ENCODE results near the gene TLX1. TPM values are rescaled to one million over a fixed set of nuclear protein-coding genes. Genes with fewer than 3 reads are reported as not detected.

TLX1 gene
- total and polyA plus RNA-seq, 7 donors = 0.07 TPM; not detected in 6

- no peak overlapping the region for H3K27ac ChIP-seq
- DNase-seq = peak; percentile 85
- H3K36me3 ChIP-seq = no peaks in the 10 kb centered on the region
- WGBS, 2 donors = 11 to 12% methylated on average over 21 of the region's 21 CpGs
- peaks cover 62 to 100% (median 95%) of the 10 kb centered on the region in 3 donors for H3K27me3 ChIP-seq
- intact Hi-C loops (cut with DNase I) = loop anchor here (1.0 to 5.0 kb wide), 2 partner anchors 47 to 95 kb away; no protein-coding TSS in a partner anchor
- no peak overlapping the region for H3K4me3 ChIP-seq
- TF ChIP-seq POLR2A (IDR thresholded peaks at IDR 0.05) (no peak), EP300 (IDR thresholded peaks at IDR 0.05) (no peak), POLR2AphosphoS5 (IDR thresholded peaks at IDR 0.05) (no peak), CTCF (IDR thresholded peaks at IDR 0.05) (peak; percentile 47 to 96 (median 89))
- peaks cover 0 to 30% (median 18%) of the 10 kb centered on the region in 4 donors for H3K4me1 ChIP-seq
- H3K9me3 ChIP-seq = no peaks in the 10 kb centered on the region
Measured at GRCh38 chr10:101141616-101142532, 10.8 kb downstream of the TLX1 start.

- intact Hi-C loops (cut with DNase I) = loop anchor here (1.0 to 5.0 kb wide), 2 partner anchors 47 to 95 kb away; no protein-coding TSS in a partner anchor
- Histone ChIP-seq H3K27me3 (peaks cover 62 to 100% (median 87%) of the 10 kb centered on the region in 3 donors), H3K9me3 (no peaks in the 10 kb centered on the region), H3K27ac (no peak overlapping the region), H3K4me1 (peaks cover 0 to 33% (median 19%) of the 10 kb centered on the region in 4 donors), H3K4me3 (no peak overlapping the region), H3K36me3 (no peaks in the 10 kb centered on the region)
- WGBS, 2 donors = 22 to 31% methylated on average over 28 of the region's 28 CpGs
- DNase-seq = no peak
- TF ChIP-seq POLR2AphosphoS5 (IDR thresholded peaks at IDR 0.05) (no peak), EP300 (IDR thresholded peaks at IDR 0.05) (no peak), CTCF (IDR thresholded peaks at IDR 0.05) (no peak), POLR2A (IDR thresholded peaks at IDR 0.05) (no peak)
Measured at GRCh38 chr10:101142533-101143344, 11.6 kb downstream of the TLX1 start.

- H3K27me3 ChIP-seq = peaks cover 62 to 100% (median 85%) of the 10 kb centered on the region in 3 donors
- H3K9me3 ChIP-seq = no peaks in the 10 kb centered on the region
- intact Hi-C loops (cut with DNase I) = loop anchor here (5.0 kb wide), 1 partner anchor 96 kb away; no protein-coding TSS in a partner anchor
- no peak for DNase-seq
- TF ChIP-seq POLR2AphosphoS5 (IDR thresholded peaks at IDR 0.05) = no peak
- TF ChIP-seq CTCF (IDR thresholded peaks at IDR 0.05) = no peak
- no peak for TF ChIP-seq EP300 (IDR thresholded peaks at IDR 0.05)
- no peak for TF ChIP-seq POLR2A (IDR thresholded peaks at IDR 0.05)
- peaks cover 0 to 33% (median 19%) of the 10 kb centered on the region in 4 donors for H3K4me1 ChIP-seq
- 35 to 69% methylated on average over 1 of the region's 1 CpG for WGBS, 2 donors
- H3K4me3 ChIP-seq = no peak overlapping the region
- H3K27ac ChIP-seq = no peak overlapping the region
- H3K36me3 ChIP-seq = no peaks in the 10 kb centered on the region
Measured at GRCh38 chr10:101143345-101143630, 12.2 kb downstream of the TLX1 start.

- peaks cover 64 to 99% (median 77%) of the 10 kb centered on the region in 3 donors for H3K27me3 ChIP-seq
- no peak for TF ChIP-seq CTCF (IDR thresholded peaks at IDR 0.05)
- TF ChIP-seq POLR2A (IDR thresholded peaks at IDR 0.05) = no peak
- TF ChIP-seq EP300 (IDR thresholded peaks at IDR 0.05) = no peak
- no peak for TF ChIP-seq POLR2AphosphoS5 (IDR thresholded peaks at IDR 0.05)
- no peaks in the 10 kb centered on the region for H3K9me3 ChIP-seq
- H3K4me1 ChIP-seq = peaks cover 0 to 33% (median 19%) of the 10 kb centered on the region in 4 donors
- DNase-seq = no peak
- intact Hi-C loops (cut with DNase I) = loop anchor here (5.0 kb wide), 1 partner anchor 97 kb away; no protein-coding TSS in a partner anchor
- H3K36me3 ChIP-seq = no peaks in the 10 kb centered on the region
- no peak overlapping the region for H3K27ac ChIP-seq
- H3K4me3 ChIP-seq = no peak overlapping the region
Measured at GRCh38 chr10:101144053-101144452, 13.0 kb downstream of the TLX1 start.
